Liver (tissue), 3 donors: ENCODE data around the gene ACTR8.

Experiments
- EGR1 ChIP-seq, 2 donors: IDR thresholded peaks; 2 replicates each; pipeline ENCODE4 v1.6.1; 2016 to 2018; ENCODE audit warnings: antibody characterized with exemption in 2 of 2, low read depth in 2 of 2
- GABPA ChIP-seq, 2 donors: IDR thresholded peaks in 1 of 2; conservative IDR thresholded peaks in 1 of 2; 2 replicates each; pipeline ENCODE4 v1.6.1; 2016; ENCODE audit warnings: antibody characterized with exemption in 2 of 2, mild to moderate bottlenecking in 1 of 2, moderate library complexity in 1 of 2
- HNF4G ChIP-seq: IDR thresholded peaks from 2 replicates; pipeline ENCODE4 v1.6.1; 2016; ENCODE audit warnings: antibody characterized with exemption
- JUND ChIP-seq, 2 donors: IDR thresholded peaks; 2 replicates each; pipeline ENCODE4 v1.6.1; 2016; ENCODE audit warnings: antibody characterized with exemption in 2 of 2
- RAD21 ChIP-seq, 2 donors: IDR thresholded peaks; 2 replicates each; pipeline ENCODE4 v1.6.1; 2016; ENCODE audit warnings: antibody characterized with exemption in 2 of 2, mild to moderate bottlenecking in 2 of 2
- RXRA ChIP-seq, 2 donors: IDR thresholded peaks; 2 replicates each; pipeline ENCODE4 v1.6.1; 2017 to 2018; ENCODE audit warnings: antibody characterized with exemption in 2 of 2, mild to moderate bottlenecking in 1 of 2
- SP1 ChIP-seq: IDR thresholded peaks from 2 replicates; pipeline ENCODE4 v1.6.1; 2018; ENCODE audit warnings: antibody characterized with exemption, mild to moderate bottlenecking
- TAF1 ChIP-seq: conservative IDR thresholded peaks from 2 replicates; pipeline ENCODE4 v1.6.1; 2016; ENCODE audit warnings: antibody characterized with exemption, mild to moderate bottlenecking
- YY1 ChIP-seq: IDR thresholded peaks from 2 replicates; pipeline ENCODE4 v1.6.1; 2016; ENCODE audit warnings: antibody characterized with exemption, mild to moderate bottlenecking
- TF ChIP-seq, protein P1 (sequence below): IDR thresholded peaks from 2 replicates; pipeline ENCODE4 v1.6.1; 2016; ENCODE audit warnings: antibody characterized with exemption
- TF ChIP-seq, protein P2 (sequence below): fragments of 150-350 bp; IDR thresholded peaks from 2 replicates; pipeline ENCODE4 v1.5.1; 2017; ENCODE audit warnings: improper control_type of control experiment, low read depth, low read length; ENCODE audit not compliant: missing input control
- TF ChIP-seq, protein P3 (sequence below): IDR thresholded peaks from 2 replicates; pipeline ENCODE4 v1.6.1; 2016; ENCODE audit warnings: antibody characterized with exemption
- TF ChIP-seq, protein P4 (sequence below): IDR thresholded peaks from 2 replicates; pipeline ENCODE4 v1.6.1; 2016; ENCODE audit warnings: antibody characterized with exemption
- TF ChIP-seq, protein P5 (sequence below): IDR thresholded peaks from 2 replicates; pipeline ENCODE4 v1.6.1; 2016; ENCODE audit warnings: antibody characterized with exemption, mild to moderate bottlenecking
- donor health status: healthy.
- donor health status: healthy.

DNA sequence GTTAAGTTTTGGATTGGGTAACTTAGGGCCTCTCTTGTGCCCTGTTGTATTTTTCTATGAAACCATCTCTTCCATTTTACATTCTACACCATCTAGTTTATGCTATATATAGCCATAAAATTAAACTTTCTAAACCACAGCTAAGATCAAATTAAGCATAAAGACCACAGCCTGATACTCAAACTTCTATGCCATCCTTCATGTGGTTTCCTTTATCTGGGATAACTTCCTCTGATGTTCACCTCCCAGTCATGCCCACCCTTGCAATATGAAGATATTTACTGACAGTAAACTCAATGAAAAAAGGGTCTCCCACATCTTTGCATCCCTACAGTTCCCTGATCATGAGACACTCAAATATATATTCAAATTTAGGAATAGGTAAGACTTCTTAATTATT lies 5.5 kb upstream of the ACTR8 start:
- TF ChIP-seq JUND (IDR thresholded peaks at IDR 0.05) (no peak), YY1 (no peak), TAF1 (no peak), RAD21 (IDR thresholded peaks at IDR 0.05) (no peak), SP1 (no peak), GABPA (IDR thresholded peaks at IDR 0.05 in 1 of 2, conservative IDR thresholded peaks at IDR 0.05 in 1 of 2) (no peak), EGR1 (IDR thresholded peaks at IDR 0.05; ENCODE audit: low read depth in 2 of 2) (no peak), RXRA (IDR thresholded peaks at IDR 0.05) (no peak), HNF4G (no peak)
- TF ChIP-seq, protein P1, sequence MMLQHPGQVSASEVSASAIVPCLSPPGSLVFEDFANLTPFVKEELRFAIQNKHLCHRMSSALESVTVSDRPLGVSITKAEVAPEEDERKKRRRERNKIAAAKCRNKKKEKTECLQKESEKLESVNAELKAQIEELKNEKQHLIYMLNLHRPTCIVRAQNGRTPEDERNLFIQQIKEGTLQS, result no peak
- TF ChIP-seq, protein P2, sequence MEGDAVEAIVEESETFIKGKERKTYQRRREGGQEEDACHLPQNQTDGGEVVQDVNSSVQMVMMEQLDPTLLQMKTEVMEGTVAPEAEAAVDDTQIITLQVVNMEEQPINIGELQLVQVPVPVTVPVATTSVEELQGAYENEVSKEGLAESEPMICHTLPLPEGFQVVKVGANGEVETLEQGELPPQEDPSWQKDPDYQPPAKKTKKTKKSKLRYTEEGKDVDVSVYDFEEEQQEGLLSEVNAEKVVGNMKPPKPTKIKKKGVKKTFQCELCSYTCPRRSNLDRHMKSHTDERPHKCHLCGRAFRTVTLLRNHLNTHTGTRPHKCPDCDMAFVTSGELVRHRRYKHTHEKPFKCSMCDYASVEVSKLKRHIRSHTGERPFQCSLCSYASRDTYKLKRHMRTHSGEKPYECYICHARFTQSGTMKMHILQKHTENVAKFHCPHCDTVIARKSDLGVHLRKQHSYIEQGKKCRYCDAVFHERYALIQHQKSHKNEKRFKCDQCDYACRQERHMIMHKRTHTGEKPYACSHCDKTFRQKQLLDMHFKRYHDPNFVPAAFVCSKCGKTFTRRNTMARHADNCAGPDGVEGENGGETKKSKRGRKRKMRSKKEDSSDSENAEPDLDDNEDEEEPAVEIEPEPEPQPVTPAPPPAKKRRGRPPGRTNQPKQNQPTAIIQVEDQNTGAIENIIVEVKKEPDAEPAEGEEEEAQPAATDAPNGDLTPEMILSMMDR, result no peak
- TF ChIP-seq, protein P3, sequence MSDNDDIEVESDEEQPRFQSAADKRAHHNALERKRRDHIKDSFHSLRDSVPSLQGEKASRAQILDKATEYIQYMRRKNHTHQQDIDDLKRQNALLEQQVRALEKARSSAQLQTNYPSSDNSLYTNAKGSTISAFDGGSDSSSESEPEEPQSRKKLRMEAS, result no peak
- TF ChIP-seq, protein P4, sequence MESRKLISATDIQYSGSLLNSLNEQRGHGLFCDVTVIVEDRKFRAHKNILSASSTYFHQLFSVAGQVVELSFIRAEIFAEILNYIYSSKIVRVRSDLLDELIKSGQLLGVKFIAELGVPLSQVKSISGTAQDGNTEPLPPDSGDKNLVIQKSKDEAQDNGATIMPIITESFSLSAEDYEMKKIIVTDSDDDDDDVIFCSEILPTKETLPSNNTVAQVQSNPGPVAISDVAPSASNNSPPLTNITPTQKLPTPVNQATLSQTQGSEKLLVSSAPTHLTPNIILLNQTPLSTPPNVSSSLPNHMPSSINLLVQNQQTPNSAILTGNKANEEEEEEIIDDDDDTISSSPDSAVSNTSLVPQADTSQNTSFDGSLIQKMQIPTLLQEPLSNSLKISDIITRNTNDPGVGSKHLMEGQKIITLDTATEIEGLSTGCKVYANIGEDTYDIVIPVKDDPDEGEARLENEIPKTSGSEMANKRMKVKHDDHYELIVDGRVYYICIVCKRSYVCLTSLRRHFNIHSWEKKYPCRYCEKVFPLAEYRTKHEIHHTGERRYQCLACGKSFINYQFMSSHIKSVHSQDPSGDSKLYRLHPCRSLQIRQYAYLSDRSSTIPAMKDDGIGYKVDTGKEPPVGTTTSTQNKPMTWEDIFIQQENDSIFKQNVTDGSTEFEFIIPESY, result no peak
- TF ChIP-seq, protein P5, sequence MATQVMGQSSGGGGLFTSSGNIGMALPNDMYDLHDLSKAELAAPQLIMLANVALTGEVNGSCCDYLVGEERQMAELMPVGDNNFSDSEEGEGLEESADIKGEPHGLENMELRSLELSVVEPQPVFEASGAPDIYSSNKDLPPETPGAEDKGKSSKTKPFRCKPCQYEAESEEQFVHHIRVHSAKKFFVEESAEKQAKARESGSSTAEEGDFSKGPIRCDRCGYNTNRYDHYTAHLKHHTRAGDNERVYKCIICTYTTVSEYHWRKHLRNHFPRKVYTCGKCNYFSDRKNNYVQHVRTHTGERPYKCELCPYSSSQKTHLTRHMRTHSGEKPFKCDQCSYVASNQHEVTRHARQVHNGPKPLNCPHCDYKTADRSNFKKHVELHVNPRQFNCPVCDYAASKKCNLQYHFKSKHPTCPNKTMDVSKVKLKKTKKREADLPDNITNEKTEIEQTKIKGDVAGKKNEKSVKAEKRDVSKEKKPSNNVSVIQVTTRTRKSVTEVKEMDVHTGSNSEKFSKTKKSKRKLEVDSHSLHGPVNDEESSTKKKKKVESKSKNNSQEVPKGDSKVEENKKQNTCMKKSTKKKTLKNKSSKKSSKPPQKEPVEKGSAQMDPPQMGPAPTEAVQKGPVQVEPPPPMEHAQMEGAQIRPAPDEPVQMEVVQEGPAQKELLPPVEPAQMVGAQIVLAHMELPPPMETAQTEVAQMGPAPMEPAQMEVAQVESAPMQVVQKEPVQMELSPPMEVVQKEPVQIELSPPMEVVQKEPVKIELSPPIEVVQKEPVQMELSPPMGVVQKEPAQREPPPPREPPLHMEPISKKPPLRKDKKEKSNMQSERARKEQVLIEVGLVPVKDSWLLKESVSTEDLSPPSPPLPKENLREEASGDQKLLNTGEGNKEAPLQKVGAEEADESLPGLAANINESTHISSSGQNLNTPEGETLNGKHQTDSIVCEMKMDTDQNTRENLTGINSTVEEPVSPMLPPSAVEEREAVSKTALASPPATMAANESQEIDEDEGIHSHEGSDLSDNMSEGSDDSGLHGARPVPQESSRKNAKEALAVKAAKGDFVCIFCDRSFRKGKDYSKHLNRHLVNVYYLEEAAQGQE, result no peak
